Astrocyte (in vitro differentiated cells and primary cell): ENCODE measurements around the gene GCNT2. TPM values are rescaled to one million over a fixed set of nuclear protein-coding genes. Genes with fewer than 3 reads are reported as not detected.
"Not testable (repeated sequence)": the region's sequence is repeated elsewhere in the genome, so short reads cannot be mapped to it uniquely, and the experiment has no call there.

Experiments used
- DNase-seq: peaks from one replicate; pipeline ENCODE4 v3.0.0-alpha.2; 2010; ENCODE audit warnings: low read depth
- FAIRE-seq: peaks from 2 replicates; lab custom pipeline; 2011; peaks lifted over from hg19 to GRCh38; lab: Jason Lieb, UNC
- H2AFZ ChIP-seq: 2 replicates; pipeline ENCODE4 v1.6.0; 2012; ENCODE audit warnings: low read depth, low read length, inconsistent platforms
- H3K27ac ChIP-seq: 2 replicates; pipeline ENCODE4 v1.5.1; 2011; ENCODE audit warnings: low read depth, low read length, inconsistent platforms
- H3K27me3 ChIP-seq: 2 replicates; pipeline ENCODE4 v1.6.0; 2011; ENCODE audit warnings: low read length, inconsistent platforms; ENCODE audit not compliant: insufficient read depth
- H3K36me3 ChIP-seq: 2 replicates; pipeline ENCODE4 v1.5.1; 2011; ENCODE audit warnings: low read length, inconsistent platforms; ENCODE audit not compliant: insufficient read depth
- H3K4me1 ChIP-seq: 2 replicates; pipeline ENCODE4 v1.5.1; 2011; ENCODE audit warnings: low read length, inconsistent platforms; ENCODE audit not compliant: insufficient read depth
- H3K4me2 ChIP-seq: 2 replicates; pipeline ENCODE4 v1.6.0; 2012; ENCODE audit warnings: low read length, inconsistent platforms
- H3K4me3 ChIP-seq: 2 replicates; pipeline ENCODE4 v1.5.1; 2011; ENCODE audit warnings: low read depth, mild to moderate bottlenecking, low read length, inconsistent platforms; ENCODE audit not compliant: insufficient read depth
- H3K79me2 ChIP-seq: 2 replicates; pipeline ENCODE4 v1.6.0; 2012; ENCODE audit warnings: mild to moderate bottlenecking, low read length, inconsistent platforms; ENCODE audit not compliant: insufficient read depth
- H3K9ac ChIP-seq: 2 replicates; pipeline ENCODE4 v1.6.0; 2012; ENCODE audit warnings: mild to moderate bottlenecking, low read length, inconsistent platforms
- H3K9me3 ChIP-seq: 2 replicates; pipeline ENCODE4 v1.5.1; 2012; ENCODE audit warnings: low read depth, mild to moderate bottlenecking, low read length, inconsistent platforms; ENCODE audit not compliant: insufficient read depth
- H4K20me1 ChIP-seq: 2 replicates; pipeline ENCODE4 v1.6.0; 2012; ENCODE audit warnings: low read length, inconsistent platforms; ENCODE audit not compliant: insufficient read depth
- H3K27ac Mint-ChIP-seq: one replicate; pipeline ENCODE4 v1.8.0; 2021; ENCODE audit warnings: mild to moderate bottlenecking, mixed read lengths; ENCODE audit not compliant: unreplicated experiment
- H3K27me3 Mint-ChIP-seq: one replicate; pipeline ENCODE4 v1.8.0; 2021; ENCODE audit warnings: low read depth, mixed read lengths; ENCODE audit not compliant: unreplicated experiment
- H3K36me3 Mint-ChIP-seq: one replicate; pipeline ENCODE4 v1.8.0; 2021; ENCODE audit warnings: low read depth, mixed read lengths; ENCODE audit not compliant: unreplicated experiment
- H3K4me1 Mint-ChIP-seq: one replicate; pipeline ENCODE4 v1.8.0; 2021; ENCODE audit warnings: low read depth, mixed read lengths; ENCODE audit not compliant: unreplicated experiment
- H3K4me3 Mint-ChIP-seq: one replicate; pipeline ENCODE4 v1.8.0; 2021; ENCODE audit warnings: mild to moderate bottlenecking, moderate library complexity, mixed read lengths; ENCODE audit not compliant: unreplicated experiment
- H3K9me3 Mint-ChIP-seq: one replicate; pipeline ENCODE4 v1.8.0; 2021; ENCODE audit warnings: mild to moderate bottlenecking, mixed read lengths; ENCODE audit not compliant: unreplicated experiment
- CTCF ChIP-seq: IDR thresholded peaks from 2 replicates; pipeline ENCODE4 v1.5.1; 2011; ENCODE audit warnings: low read depth, mild to moderate bottlenecking, inconsistent platforms, low read length, moderate library complexity; ENCODE audit not compliant: insufficient read depth
- EZH2 ChIP-seq: IDR thresholded peaks from 2 replicates; pipeline ENCODE4 v1.6.1; 2012; ENCODE audit warnings: mild to moderate bottlenecking, low read length, inconsistent platforms; ENCODE audit not compliant: insufficient read depth
- total RNA-seq: library from RNA; stranded (reverse); gene quantifications from 2 replicates; pipeline ENCODE4 v1.2.1, GENCODE V29; 2021

GCNT2 gene
- total RNA-seq, 1 donor from 2014 or later = 14.8 TPM

DNA sequence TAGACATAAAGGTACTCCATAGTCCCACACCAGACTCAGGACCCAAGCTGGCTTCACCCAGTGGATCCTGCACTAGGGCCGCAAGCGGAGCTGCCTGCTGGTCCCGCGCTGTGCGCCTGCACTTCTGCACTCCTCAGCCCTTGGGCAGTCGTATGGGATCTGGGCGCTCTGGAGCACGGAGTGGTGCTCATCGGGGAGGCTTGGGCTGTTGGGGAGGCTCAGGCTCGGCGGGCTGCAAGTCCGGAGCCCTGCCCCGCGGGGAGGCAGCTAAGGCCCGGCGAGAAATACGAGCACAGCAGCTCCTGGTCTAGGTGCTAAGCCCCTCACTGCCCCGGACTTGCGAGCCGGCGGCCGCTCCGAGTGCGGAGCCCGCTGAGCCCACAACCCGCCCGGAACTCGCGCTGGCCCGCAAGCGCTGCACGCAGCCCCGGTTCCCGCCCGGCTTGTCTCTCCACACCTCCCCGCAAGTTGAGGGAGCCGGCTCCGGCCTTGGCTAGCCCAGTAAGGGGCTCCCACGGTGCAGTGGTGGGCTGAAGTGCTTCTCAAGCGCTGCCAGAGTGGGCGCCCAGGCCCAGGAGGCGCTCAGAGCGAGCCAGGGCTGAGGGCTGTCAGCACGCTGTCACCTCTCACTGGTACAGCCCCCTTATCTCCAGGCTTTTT, 33.4 kb upstream of the GCNT2 start:
- H3K4me1 ChIP-seq = no peaks in the 10 kb centered on the region
- H2AFZ ChIP-seq = no peak overlapping the region
- TF ChIP-seq CTCF = no peak
- TF ChIP-seq EZH2 = no peak
- H3K4me2 ChIP-seq = peak overlapping the region; percentile 5
- no peaks in the 10 kb centered on the region for H3K79me2 ChIP-seq
- DNase-seq (no peak), FAIRE-seq (no peak)
- Mint-ChIP-seq H3K27ac (no peak overlapping the region), H3K36me3 (no peaks in the 10 kb centered on the region), H3K4me1 (no peaks in the 10 kb centered on the region), H3K9me3 (no peaks in the 10 kb centered on the region), H3K27me3 (peaks cover 22% of the 10 kb centered on the region), H3K4me3 (no peak overlapping the region)
- no peak overlapping the region for H3K4me3 ChIP-seq
- no peaks in the 10 kb centered on the region for H3K27me3 ChIP-seq
- no peak overlapping the region for H3K27ac ChIP-seq
- no peaks in the 10 kb centered on the region for H3K9me3 ChIP-seq
- no peaks in the 10 kb centered on the region for H3K36me3 ChIP-seq
- no peaks in the 10 kb centered on the region for H4K20me1 ChIP-seq
- no peak overlapping the region for H3K9ac ChIP-seq

DNA sequence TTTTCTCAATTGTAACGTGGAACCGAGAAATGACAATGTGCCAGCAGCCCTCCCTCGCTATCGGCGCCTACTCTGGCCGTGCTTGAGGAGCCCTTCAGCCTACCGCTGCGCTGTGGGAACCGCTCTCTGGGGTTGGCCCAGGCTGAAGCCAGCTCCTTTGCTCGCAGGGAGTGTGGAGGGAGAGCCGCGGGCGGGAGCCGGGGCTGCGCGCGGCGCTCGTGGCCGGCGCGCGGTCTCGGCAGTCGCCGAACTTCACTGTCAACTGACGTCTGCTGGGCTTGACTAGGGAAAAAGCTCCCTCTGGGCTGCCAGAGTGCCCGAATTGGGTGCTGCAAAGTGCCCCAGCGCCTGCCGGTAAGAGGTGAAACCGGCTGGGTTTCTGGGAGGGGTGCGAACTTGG, 29.7 kb upstream of the GCNT2 start:
- no peaks in the 10 kb centered on the region for H3K36me3 ChIP-seq
- no peaks in the 10 kb centered on the region for H3K27me3 ChIP-seq
- no peaks in the 10 kb centered on the region for H3K4me1 Mint-ChIP-seq
- no peaks in the 10 kb centered on the region for H3K9me3 Mint-ChIP-seq
- no peak overlapping the region for H3K27ac ChIP-seq
- DNase-seq (no peak), FAIRE-seq (no peak)
- H2AFZ ChIP-seq = no peak overlapping the region
- no peaks in the 10 kb centered on the region for H3K9me3 ChIP-seq
- H3K4me1 ChIP-seq = no peaks in the 10 kb centered on the region
- H3K4me2 ChIP-seq = no peak overlapping the region
- no peak for TF ChIP-seq EZH2
- TF ChIP-seq CTCF = no peak
- H3K4me3 Mint-ChIP-seq = no peak overlapping the region
- H3K79me2 ChIP-seq = no peaks in the 10 kb centered on the region
- no peaks in the 10 kb centered on the region for H3K36me3 Mint-ChIP-seq
- H3K4me3 ChIP-seq = no peak overlapping the region
- H4K20me1 ChIP-seq = no peaks in the 10 kb centered on the region
- H3K27ac Mint-ChIP-seq = no peak overlapping the region
- H3K27me3 Mint-ChIP-seq = peaks cover 29% of the 10 kb centered on the region
- H3K9ac ChIP-seq = no peak overlapping the region

- not testable (repeated sequence) for H3K9ac ChIP-seq, H3K27me3 ChIP-seq, H4K20me1 ChIP-seq, H3K9me3 Mint-ChIP-seq, H3K36me3 ChIP-seq, H3K4me3 ChIP-seq, H3K36me3 Mint-ChIP-seq, H3K79me2 ChIP-seq, H3K9me3 ChIP-seq, H3K4me1 ChIP-seq, H3K27ac ChIP-seq, H3K4me3 Mint-ChIP-seq, H3K4me2 ChIP-seq, H3K27ac Mint-ChIP-seq, H3K4me1 Mint-ChIP-seq, H2AFZ ChIP-seq, FAIRE-seq, DNase-seq
- H3K27me3 Mint-ChIP-seq = peaks cover 25% of the 10 kb centered on the region
These were observed 29.2 kb upstream of the GCNT2 start for GRCh38 chr6:10491905-10492304.
